ENCODE results near the gene GGNBP2. TPM values are rescaled to one million over a fixed set of nuclear protein-coding genes. Genes with fewer than 3 reads are reported as not detected.

Gene GGNBP2
- total RNA-seq, 1 experiment from 2014 or later, result 54.1 TPM

- peak; percentile 71 for DNase-seq (ENCODE audit: low read depth)
Measured at GRCh38 chr17:36629252-36629847, 84.6 kb downstream of the GGNBP2 start.

DNA sequence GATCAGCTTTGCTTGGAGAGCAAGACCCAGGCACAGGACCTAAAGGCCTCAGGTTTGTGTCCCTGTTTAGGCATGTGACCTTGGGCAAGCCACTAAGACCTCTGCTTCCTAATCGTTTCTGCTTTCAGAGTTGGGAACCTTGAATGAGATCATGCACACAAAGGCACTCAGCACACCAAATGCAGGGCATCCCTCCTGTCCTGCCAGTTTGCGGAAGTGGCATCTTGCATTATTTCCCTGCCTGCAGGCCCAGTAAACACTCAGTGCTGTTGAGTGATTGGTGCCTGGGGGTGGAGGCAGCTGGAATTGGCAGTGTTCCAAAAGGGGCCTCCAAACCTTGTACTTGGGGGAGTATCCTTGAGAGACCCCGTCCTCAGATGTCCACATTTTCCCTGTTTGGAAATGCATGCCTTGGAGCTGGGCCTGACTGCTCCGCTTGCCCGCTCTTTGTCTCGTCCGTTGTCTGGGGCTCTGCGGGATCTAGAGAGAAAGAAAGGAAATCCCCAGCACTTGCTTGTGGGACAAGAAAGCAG is 85.3 kb downstream of the GGNBP2 start:
- DNase-seq (ENCODE audit: low read depth), result no peak

DNA sequence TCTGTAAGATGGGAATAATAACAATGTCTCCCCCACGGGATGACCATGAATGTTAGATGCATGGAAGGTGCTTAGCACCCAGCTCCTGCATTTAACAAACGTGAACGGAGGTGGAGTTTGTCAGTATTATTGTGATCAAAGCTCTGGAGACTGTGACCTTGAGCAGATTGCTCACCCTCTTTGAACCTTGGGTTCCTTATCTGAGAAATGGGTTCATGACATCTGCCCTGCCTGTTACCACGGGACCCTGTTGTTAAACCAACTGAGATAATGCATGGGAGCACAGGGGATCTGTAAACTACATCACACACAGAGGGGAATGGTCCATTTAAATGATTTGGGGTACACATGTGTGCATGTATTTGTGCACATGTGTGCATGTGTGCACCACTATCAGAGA is 86.3 kb downstream of the GGNBP2 start:
- no peak for DNase-seq (ENCODE audit: low read depth)

DNA sequence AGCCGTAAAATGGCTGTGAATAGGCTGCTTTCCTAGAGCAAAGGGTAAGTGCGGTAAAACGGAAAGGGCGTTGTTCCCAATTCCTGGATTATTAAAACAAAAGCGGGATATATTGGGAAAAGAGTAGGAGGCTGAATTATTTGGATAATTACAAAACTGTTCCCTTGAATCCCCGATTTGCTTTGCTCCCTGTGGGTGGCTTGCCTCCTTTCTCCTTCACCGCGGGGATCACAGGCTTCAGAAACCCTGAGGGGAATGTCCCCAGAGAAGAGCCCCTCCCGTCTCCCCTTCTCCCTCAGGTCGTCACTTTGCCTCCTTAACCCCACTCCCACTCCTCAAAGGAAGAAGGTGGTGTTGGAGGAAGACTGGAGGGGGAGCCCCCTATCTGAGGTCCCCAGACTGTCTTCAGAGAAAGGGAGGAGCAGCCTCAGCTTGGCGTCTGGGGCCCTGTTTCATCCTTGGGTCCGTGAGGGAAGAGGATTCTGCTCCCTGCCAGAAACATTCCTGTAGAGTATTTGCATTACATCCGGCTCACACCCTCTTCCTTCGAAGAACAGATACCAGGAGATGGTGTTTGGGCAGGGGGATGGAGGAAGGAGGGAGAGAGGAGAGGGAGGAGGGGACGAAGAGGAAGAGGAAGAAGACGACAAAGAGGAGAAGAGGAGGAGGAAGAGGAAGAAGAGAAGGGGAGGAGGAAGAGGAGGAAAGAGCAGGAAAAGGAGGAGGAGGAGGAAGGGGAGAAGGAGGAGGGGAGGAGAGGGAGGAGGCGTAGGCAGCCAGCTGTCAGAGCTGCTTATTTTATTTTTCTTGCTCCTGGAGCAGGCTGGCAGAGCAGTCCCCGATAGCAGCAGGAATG is 88.4 kb downstream of the GGNBP2 start:
- DNase-seq (ENCODE audit: low read depth), result no peak

Other genes starting within 250 kb of the GGNBP2 start
- not detected in 2 replicates for gene TBC1D3G, start 221.0 kb upstream of the GGNBP2 start, total RNA-seq (2014; rRNA removed; shearing (Covaris generic))
- not detected in 2 replicates for gene TBC1D3H, start 156.5 kb upstream of the GGNBP2 start, total RNA-seq (2014; rRNA removed; shearing (Covaris generic))
- 51.7 and 55.4 TPM in 2 replicates for gene ZNHIT3, start 58.2 kb upstream of the GGNBP2 start, total RNA-seq (2014; rRNA removed; shearing (Covaris generic))
- gene MYO19, start 10.1 kb upstream of the GGNBP2 start, total RNA-seq (2014; rRNA removed; shearing (Covaris generic)), result 120 and 130 TPM in 2 replicates
- 13.9 and 27.9 TPM in 2 replicates for gene PIGW, start 9.9 kb upstream of the GGNBP2 start, total RNA-seq (2014; rRNA removed; shearing (Covaris generic))
- 11.7 and 12.1 TPM in 2 replicates for gene DHRS11, start 47.0 kb downstream of the GGNBP2 start, total RNA-seq (2014; rRNA removed; shearing (Covaris generic))
- gene MRM1, start 56.7 kb downstream of the GGNBP2 start, total RNA-seq (2014; rRNA removed; shearing (Covaris generic)), result 19.6 and 25.2 TPM in 2 replicates

All from HT1080 (cell line).